GM10248 (cell line): ENCODE results near the gene NTSR1.

ENCODE experiments used
- CTCF ChIA-PET: fragments of 300-600 bp; sonication (Branson Sonifier 250); formaldehyde crosslinking; extraction: SDS; loops from one replicate; lab custom pipeline; 2021; ENCODE audit warnings: antibody characterized with exemption; lab: Yijun Ruan, JAX
- POLR2A ChIA-PET: fragments of 350-650 bp; sonication (Branson Sonifier 250); formaldehyde crosslinking; extraction: SDS; loops from one replicate; lab custom pipeline; 2020; ENCODE audit warnings: antibody characterized with exemption; lab: Yijun Ruan, JAX
- DNase-seq: peaks from one replicate; pipeline ENCODE4 v3.0.0; 2012; ENCODE audit errors: extremely low spot score
- CTCF ChIP-seq: IDR thresholded peaks from 2 replicates; pipeline ENCODE4 v1.5.1; 2012; ENCODE audit warnings: mild to moderate bottlenecking, low read depth; ENCODE audit errors: extremely low read depth, missing control alignments, control extremely low read depth

The NTSR1 gene

GRCh38 chr20:62762376-62762775 is 53.7 kb downstream of the NTSR1 start:
- no peak for DNase-seq
- no peak for TF ChIP-seq CTCF
- POLR2A ChIA-PET = no interaction called here
- CTCF ChIA-PET = no interaction called here

GRCh38 chr20:62762801-62763368 is 54.2 kb downstream of the NTSR1 start:
- no peak for DNase-seq
- TF ChIP-seq CTCF = no peak
- ChIA-PET POLR2A (interaction anchor here (0.6 kb wide), 1 partner anchor 70 kb away, joined by 3 read pairs; no protein-coding TSS in a partner anchor), CTCF (no interaction called here)

DNA sequence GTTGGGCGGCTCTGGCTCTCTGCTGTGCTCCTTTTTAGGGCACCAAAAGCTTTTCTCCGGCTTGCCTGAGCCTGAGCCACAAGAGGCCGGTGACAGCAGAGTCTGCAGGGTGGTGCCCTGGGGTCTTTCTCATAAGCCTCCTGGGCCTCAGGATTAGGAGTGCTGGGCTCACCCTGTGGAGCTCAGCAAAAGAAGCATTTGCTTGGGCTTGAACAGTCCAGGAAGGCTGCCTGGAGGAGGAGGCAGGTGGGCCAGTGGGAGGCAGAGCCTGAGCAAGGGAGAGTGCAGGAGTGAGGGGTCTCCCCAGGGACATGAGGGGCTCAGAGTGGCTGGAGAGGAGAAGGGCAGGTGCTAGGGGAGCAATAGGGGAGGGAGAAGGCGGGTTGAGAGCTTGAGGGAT is 54.8 kb downstream of the NTSR1 start:
- TF ChIP-seq CTCF = no peak
- CTCF ChIA-PET = no interaction called here
- no peak for DNase-seq
- POLR2A ChIA-PET = interaction anchor here (0.6 kb wide), 1 partner anchor 70 kb away, joined by 3 read pairs; no protein-coding TSS in a partner anchor

- no peak for TF ChIP-seq CTCF
- DNase-seq = no peak
- ChIA-PET CTCF (interaction anchor here (0.9 to 1.3 kb wide), 2 partner anchors 26 to 53 kb away, joined by 3 to 5 read pairs; no protein-coding TSS in a partner anchor), POLR2A (no interaction called here)
Observed at GRCh38 chr20:62764156-62764935, 55.7 kb downstream of the NTSR1 start.

- ChIA-PET POLR2A (no interaction called here), CTCF (interaction anchor here (0.9 to 1.3 kb wide), 2 partner anchors 25 to 53 kb away, joined by 3 to 5 read pairs; no protein-coding TSS in a partner anchor)
- no peak for TF ChIP-seq CTCF
- no peak for DNase-seq
Observed at GRCh38 chr20:62765021-62765420, 56.4 kb downstream of the NTSR1 start.

DNA sequence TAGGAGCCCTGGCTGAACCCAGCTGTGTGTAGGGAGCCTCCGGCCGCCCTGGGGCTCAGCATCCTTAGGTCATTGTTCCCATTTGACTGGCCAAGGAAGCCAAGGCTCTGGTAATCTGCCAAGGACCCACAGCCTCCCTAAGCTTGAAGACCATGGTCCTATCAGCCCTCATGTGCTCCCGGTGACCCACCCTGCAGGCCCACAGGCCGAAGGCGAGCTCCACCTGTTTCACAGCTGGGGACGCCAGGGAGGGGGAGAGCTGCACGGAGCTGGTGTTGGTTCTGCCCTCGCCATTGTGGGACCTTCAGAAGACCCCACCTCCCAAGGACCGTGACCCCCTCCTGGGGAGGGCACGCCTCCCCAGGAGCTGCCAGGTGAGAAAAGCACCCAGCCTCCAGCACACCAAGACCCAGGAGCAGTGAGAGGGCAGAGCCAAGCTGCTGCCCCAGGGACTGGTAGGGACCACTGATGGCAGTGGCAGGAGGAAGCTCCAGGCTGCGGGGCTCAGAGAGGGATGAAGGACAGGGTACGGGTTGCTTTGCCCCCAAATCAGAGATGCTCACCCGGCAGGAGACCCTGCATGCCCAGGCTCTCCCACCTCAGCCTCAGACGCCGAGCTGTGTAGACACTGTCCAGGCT is 56.9 kb downstream of the NTSR1 start:
- no peak for DNase-seq
- POLR2A ChIA-PET = no interaction called here
- TF ChIP-seq CTCF = no peak
- CTCF ChIA-PET = interaction anchor here (0.9 to 1.3 kb wide), 2 partner anchors 24 to 54 kb away, joined by 3 to 5 read pairs; no protein-coding TSS in a partner anchor
